OCI-LY1 (cell line): Measurements from ENCODE around the gene RAD51D.

Experiments
- H2AFZ ChIP-seq: fragments of 200-600 bp; sonication (generic), shearing (Covaris generic); 2 replicates; pipeline ENCODE4 v1.6.0; 2014; ENCODE audit warnings: antibody characterized with exemption, mild to moderate bottlenecking, low read length
- H3F3A ChIP-seq: fragments of 200-600 bp; sonication (generic), shearing (Covaris generic); 2 replicates; pipeline ENCODE4 v1.6.0; 2014; ENCODE audit warnings: mild to moderate bottlenecking, antibody characterized with exemption, low read length, moderate library complexity; ENCODE audit not compliant: insufficient read depth
- H3K27ac ChIP-seq: fragments of 200-600 bp; sonication (generic); 2 replicates; pipeline ENCODE4 v1.5.1; 2014; ENCODE audit warnings: low read length, mixed run types, mild to moderate bottlenecking, low read depth; ENCODE audit not compliant: poor library complexity, severe bottlenecking
- H3K27me3 ChIP-seq: fragments of 200-600 bp; sonication (generic); 2 replicates; pipeline ENCODE4 v1.6.0; 2014; ENCODE audit warnings: antibody characterized with exemption, mild to moderate bottlenecking, low read length, moderate library complexity; ENCODE audit not compliant: insufficient read depth
- H3K36me3 ChIP-seq: fragments of 200-600 bp; sonication (generic); 2 replicates; pipeline ENCODE4 v1.6.1; 2014; ENCODE audit warnings: mild to moderate bottlenecking, antibody characterized with exemption, low read length, moderate library complexity, mixed read lengths; ENCODE audit not compliant: insufficient read depth
- H3K4me1 ChIP-seq: fragments of 200-600 bp; sonication (generic); 2 replicates; pipeline ENCODE4 v1.5.1; 2014; ENCODE audit warnings: mild to moderate bottlenecking, low read length, moderate library complexity; ENCODE audit not compliant: insufficient read depth, severe bottlenecking
- H3K4me2 ChIP-seq: fragments of 200-600 bp; sonication (generic), shearing (Covaris generic); 2 replicates; pipeline ENCODE4 v1.6.1; 2014; ENCODE audit warnings: low read length
- H3K4me3 ChIP-seq: fragments of 200-600 bp; sonication (generic); 2 replicates; pipeline ENCODE4 v1.5.1; 2014; ENCODE audit warnings: low read length, low read depth, mild to moderate bottlenecking, mixed read lengths; ENCODE audit not compliant: poor library complexity, severe bottlenecking
- H3K79me2 ChIP-seq: fragments of 200-600 bp; shearing (Covaris generic); 2 replicates; pipeline ENCODE4 v1.6.1; 2016; ENCODE audit warnings: mixed run types, low read length, mixed read lengths; ENCODE audit not compliant: insufficient read depth
- H3K9ac ChIP-seq: fragments of 200-600 bp; sonication (generic), shearing (Covaris generic); 2 replicates; pipeline ENCODE4 v1.6.1; 2014; ENCODE audit warnings: mild to moderate bottlenecking, low read length, mixed read lengths
- H3K9me2 ChIP-seq: fragments of 200-600 bp; sonication (generic), shearing (Covaris generic); 2 replicates; pipeline ENCODE4 v1.6.1; 2014; ENCODE audit warnings: low read depth, mild to moderate bottlenecking, low read length, mixed read lengths
- H3K9me3 ChIP-seq: fragments of 200-600 bp; shearing (Covaris generic); 2 replicates; pipeline ENCODE4 v1.6.1; 2014; ENCODE audit warnings: low read length, mixed read lengths
- H4K20me1 ChIP-seq: fragments of 200-600 bp; sonication (generic), shearing (Covaris generic); 2 replicates; pipeline ENCODE4 v1.6.0; 2016; ENCODE audit warnings: mild to moderate bottlenecking, low read length; ENCODE audit not compliant: insufficient read depth
- CTCF ChIP-seq: fragments of 200-600 bp; sonication (generic), shearing (Covaris generic); IDR thresholded peaks from 2 replicates; pipeline ENCODE4 v1.5.1; 2017; ENCODE audit warnings: mild to moderate bottlenecking, antibody characterized with exemption, low read length, moderate library complexity, mixed read lengths
- EZH2 ChIP-seq: fragments of 200-600 bp; sonication (generic), shearing (Covaris generic); IDR thresholded peaks from 2 replicates; pipeline ENCODE4 v1.8.0; 2017; ENCODE audit warnings: borderline replicate concordance, mixed run types, mild to moderate bottlenecking, antibody characterized with exemption, low read length, moderate library complexity, mixed read lengths

Gene RAD51D

DNA sequence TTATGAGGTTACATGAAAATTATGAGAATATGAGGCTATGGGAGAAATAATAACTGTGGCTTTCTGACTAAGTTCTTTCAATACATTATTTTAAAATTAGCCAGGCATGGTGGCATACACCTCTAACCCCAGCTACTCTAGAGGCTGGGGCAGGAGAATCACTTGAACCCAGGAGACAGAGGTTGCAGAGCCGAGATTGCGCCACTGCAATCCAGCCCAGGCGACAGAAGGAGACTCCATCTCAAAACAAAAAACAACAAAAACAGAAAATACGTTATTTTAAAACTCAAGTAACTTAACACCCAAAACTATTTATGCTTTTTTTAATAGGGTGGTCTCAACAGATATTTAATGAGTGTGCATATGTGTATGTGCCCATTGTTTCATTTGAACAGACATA, 53.8 kb downstream of the RAD51D start:
- no peak overlapping the region for H3K4me2 ChIP-seq
- H3K4me3 ChIP-seq = no peak overlapping the region
- peaks cover 9% of the 10 kb centered on the region for H3K4me1 ChIP-seq
- H3K9ac ChIP-seq = no peak overlapping the region
- no peaks in the 10 kb centered on the region for H3K36me3 ChIP-seq
- H3K9me3 ChIP-seq = no peaks in the 10 kb centered on the region
- no peak overlapping the region for H3K27ac ChIP-seq
- no peak overlapping the region for H2AFZ ChIP-seq
- H3K9me2 ChIP-seq = no peaks in the 10 kb centered on the region
- H3K27me3 ChIP-seq = no peaks in the 10 kb centered on the region
- no peaks in the 10 kb centered on the region for H4K20me1 ChIP-seq
- no peak for TF ChIP-seq EZH2
- no peak for TF ChIP-seq CTCF
- H3F3A ChIP-seq = no peaks in the 10 kb centered on the region
- H3K79me2 ChIP-seq = no peaks in the 10 kb centered on the region

DNA sequence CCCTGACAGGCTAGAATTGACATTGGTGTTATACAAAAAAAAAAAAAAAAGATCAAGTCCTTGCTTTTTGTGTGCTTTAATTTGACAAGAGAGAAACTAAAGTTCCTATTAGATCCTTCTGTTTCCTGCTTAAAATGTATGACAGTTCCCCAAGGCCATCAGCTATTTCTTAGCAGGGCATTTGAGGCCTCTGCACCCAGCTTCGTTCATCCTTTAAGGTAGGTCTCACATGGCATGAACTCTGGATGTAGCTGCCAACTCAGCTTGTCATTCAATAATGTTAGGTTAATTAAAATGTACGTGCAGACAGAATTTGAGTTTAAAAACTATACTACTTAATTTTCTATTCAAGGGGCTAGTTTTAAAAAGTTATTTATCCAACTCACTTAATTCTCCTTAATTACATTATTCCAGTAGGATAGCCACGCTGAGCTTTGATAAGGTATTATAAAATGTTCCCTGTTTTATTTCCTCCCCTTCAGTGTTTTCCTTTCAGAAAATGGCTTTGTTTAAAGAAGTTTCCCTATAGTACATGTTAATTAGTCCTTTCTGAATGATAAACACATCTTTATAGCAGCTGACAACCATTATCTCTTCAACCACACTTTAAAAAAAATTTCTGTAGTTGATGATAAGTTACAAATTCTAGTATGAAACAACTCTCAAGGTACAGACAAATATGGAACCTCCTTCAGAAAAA, 55.0 kb downstream of the RAD51D start:
- Histone ChIP-seq H3K9ac (no peak overlapping the region), H3K4me3 (no peak overlapping the region), H3K27ac (no peak overlapping the region), H3K36me3 (no peaks in the 10 kb centered on the region), H3F3A (no peaks in the 10 kb centered on the region), H3K4me1 (peaks cover 9% of the 10 kb centered on the region), H3K9me2 (no peaks in the 10 kb centered on the region), H3K9me3 (no peaks in the 10 kb centered on the region), H3K79me2 (no peaks in the 10 kb centered on the region), H3K27me3 (no peaks in the 10 kb centered on the region), H2AFZ (no peak overlapping the region), H4K20me1 (no peaks in the 10 kb centered on the region), H3K4me2 (no peak overlapping the region)
- TF ChIP-seq CTCF (no peak), EZH2 (no peak)

DNA sequence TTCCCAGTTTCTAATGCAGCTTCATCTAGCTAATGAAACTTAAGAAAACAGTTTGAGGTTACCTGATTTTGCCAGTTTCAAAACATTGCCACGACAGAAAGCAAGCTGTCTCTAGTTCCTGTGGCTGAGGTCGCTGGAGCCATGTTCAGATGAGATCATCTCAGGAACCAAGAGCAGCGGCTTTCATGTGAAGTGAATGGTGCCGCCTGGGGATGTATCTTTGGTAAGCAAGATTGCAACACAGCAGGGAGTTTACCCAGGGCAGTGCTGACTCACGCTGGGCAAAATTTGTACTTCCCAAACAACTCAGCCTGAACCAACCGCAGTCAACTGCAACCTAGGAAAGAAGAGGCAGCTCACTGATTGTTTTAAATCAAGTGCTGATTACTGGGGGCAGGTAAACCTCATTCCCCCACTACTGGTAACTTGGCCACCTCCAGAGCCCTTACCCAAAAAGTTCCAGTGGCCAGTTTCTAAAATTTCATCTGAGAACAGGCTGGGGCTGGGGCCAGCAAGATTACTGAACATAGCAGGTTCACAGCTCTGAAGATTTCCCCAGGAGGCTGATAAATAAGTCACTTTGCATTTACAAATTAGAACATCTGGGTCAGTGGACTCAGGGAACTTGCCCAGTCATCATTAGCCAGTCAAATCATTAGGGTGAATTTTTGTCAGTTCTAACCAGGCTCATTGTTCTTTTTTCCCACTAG, 56.0 kb downstream of the RAD51D start, which contains the start of gene RFFL:
Gene RFFL (minus strand): TSS at position 194 of the 710 bp plus-strand sequence. CDS start 37,154 bp downstream, outside the sequence.
- TF ChIP-seq CTCF (no peak; the same call in 1 of the 2 replicates), EZH2 (no peak)
- Histone ChIP-seq H3K4me2 (peak within 1 kb of the TSS; percentile 19; the same call in 1 of the 2 replicates), H3K4me1 (peaks cover 9% of the 10 kb centered on the region), H3F3A (no peaks in the 10 kb centered on the region), H3K36me3 (no peaks in the 10 kb centered on the region; the same call in 1 of the 2 replicates), H3K9me2 (no peaks in the 10 kb centered on the region), H3K9ac (no peak within 1 kb of the TSS), H2AFZ (no peak within 1 kb of the TSS), H3K79me2 (no peaks in the 10 kb centered on the region), H3K4me3 (no peak within 1 kb of the TSS), H3K9me3 (no peaks in the 10 kb centered on the region), H3K27me3 (no peaks in the 10 kb centered on the region), H4K20me1 (no peaks in the 10 kb centered on the region), H3K27ac (no peak within 1 kb of the TSS)
